ENCODE data around the gene PARVG. TPM values are rescaled to one million over a fixed set of nuclear protein-coding genes. Genes with fewer than 3 reads are reported as not detected.

The PARVG gene
- total RNA-seq, 1 experiment from 2014 or later = 13.9 TPM

DNA sequence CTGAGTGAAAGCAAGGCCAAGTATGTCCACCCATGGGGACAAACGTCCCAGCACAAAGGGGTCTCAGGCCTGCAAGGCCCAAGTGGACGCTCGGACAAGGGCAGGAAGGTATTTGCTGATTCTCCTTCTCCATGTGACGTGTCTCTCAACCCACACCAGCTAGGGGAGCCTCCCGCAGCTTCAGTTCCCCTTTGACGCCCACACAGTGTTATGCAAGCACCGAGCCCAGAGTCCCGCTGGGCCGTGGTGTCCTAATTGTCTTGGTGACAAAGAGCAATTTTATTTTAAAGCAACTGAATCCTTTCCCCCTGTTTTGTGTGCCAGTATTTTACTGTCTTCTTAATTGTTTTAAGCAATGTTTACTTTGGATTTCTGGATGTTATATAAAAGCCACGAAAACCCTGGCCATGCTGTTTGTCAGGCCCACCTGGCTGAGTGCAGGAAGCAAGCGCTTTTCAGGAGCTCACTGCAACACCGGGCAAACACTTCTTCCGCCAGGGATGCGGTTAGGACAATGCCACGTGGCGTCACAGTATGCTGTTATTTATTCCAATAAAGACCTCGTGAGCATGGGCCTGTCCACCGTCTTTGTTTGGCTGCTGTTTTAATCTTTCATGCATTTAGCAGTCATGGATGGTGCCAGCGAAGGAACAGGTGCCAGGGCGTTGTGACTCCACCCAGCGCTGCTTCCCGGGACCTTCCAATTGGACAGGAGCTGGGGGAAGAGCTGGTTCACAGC lies 8.2 kb upstream of the PARVG start:
- intact Hi-C loops (cut with micrococcal nuclease; ENCODE audit: unreplicated experiment) = no loop called here
- Histone ChIP-seq H3K4me3 (ENCODE audit: low read depth, low read length, poor library complexity, severe bottlenecking) (no peak overlapping the region), H3K27ac (ENCODE audit: low read depth, low read length, poor library complexity, severe bottlenecking) (peak overlapping the region; percentile 9), H3K36me3 (ENCODE audit: insufficient read depth, low read length, poor library complexity, severe bottlenecking) (no peaks in the 10 kb centered on the region), H3K9me3 (ENCODE audit: low read depth, low read length, poor library complexity, severe bottlenecking) (no peaks in the 10 kb centered on the region), H3K4me1 (ENCODE audit: insufficient read depth, low read length, poor library complexity, severe bottlenecking) (peaks cover 17% of the 10 kb centered on the region), H3K27me3 (replicated peaks; ENCODE audit: insufficient read depth, low read depth, low read length, poor library complexity) (no peaks in the 10 kb centered on the region)
- TF ChIP-seq EZH2 (IDR thresholded peaks at IDR 0.05; ENCODE audit: borderline replicate concordance, low read depth, low read length, poor library complexity, severe bottlenecking) = no peak
- TF ChIP-seq CTCF (conservative IDR thresholded peaks at IDR 0.05; ENCODE audit: low read depth, low read length) = no peak
- BruUV-seq (replicated peaks) = no TSS peak
- ChIA-PET CTCF (interaction anchor here (1.2 kb wide), 1 partner anchor 179 kb away, joined by 3 read pairs; no protein-coding TSS in a partner anchor), POLR2A (ENCODE audit: low non-redundant PET) (interaction anchor here (0.6 kb wide), 1 partner anchor 30 kb away, joined by 3 read pairs; no protein-coding TSS in a partner anchor)
- peak; percentile 89 for DNase-seq (ENCODE audit: low spot score)

DNA sequence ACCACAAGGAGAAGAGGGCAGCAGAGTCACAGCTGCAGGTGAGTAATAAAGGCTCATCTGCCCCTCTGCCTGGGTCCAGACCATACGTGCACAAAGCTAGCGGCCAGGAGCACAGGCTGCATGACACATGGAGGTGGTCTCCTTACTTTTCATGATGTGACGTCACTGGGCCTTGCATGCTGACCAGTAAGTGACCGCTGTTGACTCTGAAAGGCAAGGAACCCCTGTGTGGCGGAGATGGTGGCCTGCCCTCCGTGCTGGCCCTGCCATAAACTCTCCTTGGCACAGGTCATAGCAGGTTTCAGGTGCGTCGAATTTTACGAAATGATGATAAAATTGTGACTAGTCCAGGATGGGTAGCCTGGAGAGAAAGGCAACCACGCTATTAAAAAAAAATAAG lies 7.6 kb upstream of the PARVG start:
- Histone ChIP-seq H3K27me3 (replicated peaks; ENCODE audit: insufficient read depth, low read depth, low read length, poor library complexity) (no peaks in the 10 kb centered on the region), H3K36me3 (ENCODE audit: insufficient read depth, low read length, poor library complexity, severe bottlenecking) (no peaks in the 10 kb centered on the region), H3K27ac (ENCODE audit: low read depth, low read length, poor library complexity, severe bottlenecking) (no peak overlapping the region), H3K4me3 (ENCODE audit: low read depth, low read length, poor library complexity, severe bottlenecking) (no peak overlapping the region), H3K4me1 (ENCODE audit: insufficient read depth, low read length, poor library complexity, severe bottlenecking) (peaks cover 17% of the 10 kb centered on the region), H3K9me3 (ENCODE audit: low read depth, low read length, poor library complexity, severe bottlenecking) (no peaks in the 10 kb centered on the region)
- DNase-seq (ENCODE audit: low spot score) = no peak
- TF ChIP-seq CTCF (conservative IDR thresholded peaks at IDR 0.05; ENCODE audit: low read depth, low read length) = no peak
- no peak for TF ChIP-seq EZH2 (IDR thresholded peaks at IDR 0.05; ENCODE audit: borderline replicate concordance, low read depth, low read length, poor library complexity, severe bottlenecking)
- no TSS peak for BruUV-seq (replicated peaks)
- CTCF ChIA-PET = interaction anchor here (1.2 kb wide), 1 partner anchor 180 kb away, joined by 3 read pairs; no protein-coding TSS in a partner anchor
- POLR2A ChIA-PET (ENCODE audit: low non-redundant PET) = interaction anchor here (0.6 kb wide), 1 partner anchor 29 kb away, joined by 3 read pairs; no protein-coding TSS in a partner anchor
- intact Hi-C loops (cut with micrococcal nuclease; ENCODE audit: unreplicated experiment) = no loop called here

DNA sequence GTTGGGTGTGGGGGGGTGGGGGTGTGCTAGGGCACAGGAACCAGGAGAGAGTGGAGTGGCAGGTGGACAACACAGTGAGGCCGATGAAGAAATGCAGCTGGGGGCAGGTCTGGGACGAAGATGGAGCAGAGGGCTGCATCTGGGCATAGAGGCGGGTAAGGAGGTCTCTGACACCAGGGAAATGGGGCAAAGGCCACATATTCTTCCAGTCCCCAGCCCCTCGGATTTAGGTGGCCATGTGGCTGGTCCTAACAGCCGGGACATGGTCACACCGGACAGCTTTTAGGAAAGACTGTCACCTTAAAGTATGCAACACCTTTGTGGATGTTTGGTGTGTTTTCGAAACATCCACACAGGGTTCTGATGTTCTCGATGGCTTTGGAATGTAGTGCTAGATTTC lies 5.0 kb upstream of the PARVG start:
- no peak for TF ChIP-seq CTCF (conservative IDR thresholded peaks at IDR 0.05; ENCODE audit: low read depth, low read length)
- TF ChIP-seq EZH2 (IDR thresholded peaks at IDR 0.05; ENCODE audit: borderline replicate concordance, low read depth, low read length, poor library complexity, severe bottlenecking) = no peak
- no peak overlapping the region for H3K4me3 ChIP-seq (ENCODE audit: low read depth, low read length, poor library complexity, severe bottlenecking)
- no peaks in the 10 kb centered on the region for H3K9me3 ChIP-seq (ENCODE audit: low read depth, low read length, poor library complexity, severe bottlenecking)
- CTCF ChIA-PET = no interaction called here
- no peaks in the 10 kb centered on the region for H3K36me3 ChIP-seq (ENCODE audit: insufficient read depth, low read length, poor library complexity, severe bottlenecking)
- no TSS peak for BruUV-seq (replicated peaks)
- peaks cover 17% of the 10 kb centered on the region for H3K4me1 ChIP-seq (ENCODE audit: insufficient read depth, low read length, poor library complexity, severe bottlenecking)
- H3K27me3 ChIP-seq (replicated peaks; ENCODE audit: insufficient read depth, low read depth, low read length, poor library complexity) = no peaks in the 10 kb centered on the region
- H3K27ac ChIP-seq (ENCODE audit: low read depth, low read length, poor library complexity, severe bottlenecking) = no peak overlapping the region
- intact Hi-C loops (cut with micrococcal nuclease; ENCODE audit: unreplicated experiment) = no loop called here
- DNase-seq (ENCODE audit: low spot score) = no peak
- POLR2A ChIA-PET (ENCODE audit: low non-redundant PET) = no interaction called here

Measured in A673 (cell line).